Ishikawa (cell line): ENCODE data around the gene NUTF2.

ENCODE experiments used
- CEBPB ChIP-seq: IDR thresholded peaks from 2 replicates; pipeline ENCODE4 v1.6.1; 2012
- CREB1 ChIP-seq: IDR thresholded peaks from 2 replicates; pipeline ENCODE4 v1.6.1; 2012; ENCODE audit warnings: low read depth
- EGR1 ChIP-seq: IDR thresholded peaks from 2 replicates; pipeline ENCODE4 v1.6.1; 2012
- EP300 ChIP-seq: IDR thresholded peaks from 2 replicates; pipeline ENCODE4 v1.6.1; 2012; ENCODE audit warnings: borderline replicate concordance
- FOXM1 ChIP-seq: IDR thresholded peaks from 2 replicates; pipeline ENCODE4 v1.6.1; 2012; ENCODE audit warnings: low read depth, borderline replicate concordance
- MAX ChIP-seq: IDR thresholded peaks from 2 replicates; pipeline ENCODE4 v1.6.1; 2012
- NFIC ChIP-seq: IDR thresholded peaks from 2 replicates; pipeline ENCODE4 v1.6.1; 2012
- RAD21 ChIP-seq: IDR thresholded peaks from 2 replicates; pipeline ENCODE4 v1.6.1; 2012; ENCODE audit warnings: low read depth
- TAF1 ChIP-seq: IDR thresholded peaks from 2 replicates; pipeline ENCODE4 v1.6.1; 2012; ENCODE audit warnings: low read depth, mild to moderate bottlenecking
- TCF12 ChIP-seq: IDR thresholded peaks from 2 replicates; pipeline ENCODE4 v1.6.1; 2012; ENCODE audit warnings: low read depth
- TEAD4 ChIP-seq: IDR thresholded peaks from 2 replicates; pipeline ENCODE4 v1.6.1; 2012
- YY1 ChIP-seq: IDR thresholded peaks from 2 replicates; pipeline ENCODE4 v1.6.1; 2012; ENCODE audit warnings: low read depth
- ZBTB7A ChIP-seq: IDR thresholded peaks from 2 replicates; pipeline ENCODE4 v1.6.1; 2012; ENCODE audit warnings: low read depth
- TF ChIP-seq, protein P1 (sequence below): IDR thresholded peaks from 2 replicates; pipeline ENCODE4 v1.6.1; 2012; ENCODE audit warnings: low read depth, mild to moderate bottlenecking
- TF ChIP-seq, protein P2 (sequence below): IDR thresholded peaks from 2 replicates; pipeline ENCODE4 v1.6.1; 2012

The NUTF2 gene

DNA sequence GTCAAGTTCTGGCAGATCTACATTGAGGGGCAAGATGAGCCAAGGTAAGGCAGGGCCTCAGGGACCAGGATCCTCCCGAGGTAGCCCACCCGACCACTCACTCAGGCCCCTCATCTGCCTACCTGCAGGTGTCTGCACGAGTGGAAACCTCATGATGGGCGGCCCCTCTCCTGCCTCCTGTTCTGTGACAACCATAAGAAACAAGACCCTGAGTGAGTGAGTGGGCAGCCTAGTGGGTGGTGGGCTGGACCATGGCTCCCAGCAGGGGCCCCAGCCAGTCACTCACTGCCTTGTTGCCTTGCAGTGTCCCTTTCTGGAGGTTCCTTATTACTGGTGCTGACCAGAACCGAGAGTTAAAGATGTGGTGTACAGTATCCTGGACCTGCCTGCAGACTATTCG, 31.5 kb downstream of the NUTF2 start:
- TF ChIP-seq ZBTB7A (no peak), TEAD4 (no peak), EGR1 (no peak)

DNA sequence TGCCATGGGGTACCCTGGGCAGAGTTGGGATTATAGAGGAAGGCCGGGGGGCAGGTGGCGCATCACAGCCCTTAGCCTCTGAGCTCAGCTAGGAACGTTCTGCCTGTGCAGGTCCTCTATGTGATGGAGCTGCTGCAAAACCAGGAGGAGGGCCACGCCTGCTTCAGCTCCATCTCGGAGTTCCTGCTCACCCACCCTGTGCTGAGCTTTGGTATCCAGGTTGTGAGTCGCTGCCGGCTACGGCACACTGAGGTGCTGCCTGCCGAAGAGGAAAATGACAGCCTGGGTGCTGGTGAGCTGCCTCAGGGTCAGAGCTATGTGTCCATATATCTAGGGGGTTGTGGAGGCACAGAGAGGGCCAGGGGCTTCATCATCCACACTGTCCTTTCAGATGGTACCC, 32.1 kb downstream of the NUTF2 start:
- TF ChIP-seq FOXM1 = no peak
- no peak for TF ChIP-seq TCF12
- no peak for TF ChIP-seq RAD21
- TF ChIP-seq TAF1 = no peak
- no peak for TF ChIP-seq YY1
- TF ChIP-seq TEAD4 = no peak
- TF ChIP-seq EGR1 = no peak
- no peak for TF ChIP-seq EP300
- no peak for TF ChIP-seq MAX
- TF ChIP-seq, protein P1, sequence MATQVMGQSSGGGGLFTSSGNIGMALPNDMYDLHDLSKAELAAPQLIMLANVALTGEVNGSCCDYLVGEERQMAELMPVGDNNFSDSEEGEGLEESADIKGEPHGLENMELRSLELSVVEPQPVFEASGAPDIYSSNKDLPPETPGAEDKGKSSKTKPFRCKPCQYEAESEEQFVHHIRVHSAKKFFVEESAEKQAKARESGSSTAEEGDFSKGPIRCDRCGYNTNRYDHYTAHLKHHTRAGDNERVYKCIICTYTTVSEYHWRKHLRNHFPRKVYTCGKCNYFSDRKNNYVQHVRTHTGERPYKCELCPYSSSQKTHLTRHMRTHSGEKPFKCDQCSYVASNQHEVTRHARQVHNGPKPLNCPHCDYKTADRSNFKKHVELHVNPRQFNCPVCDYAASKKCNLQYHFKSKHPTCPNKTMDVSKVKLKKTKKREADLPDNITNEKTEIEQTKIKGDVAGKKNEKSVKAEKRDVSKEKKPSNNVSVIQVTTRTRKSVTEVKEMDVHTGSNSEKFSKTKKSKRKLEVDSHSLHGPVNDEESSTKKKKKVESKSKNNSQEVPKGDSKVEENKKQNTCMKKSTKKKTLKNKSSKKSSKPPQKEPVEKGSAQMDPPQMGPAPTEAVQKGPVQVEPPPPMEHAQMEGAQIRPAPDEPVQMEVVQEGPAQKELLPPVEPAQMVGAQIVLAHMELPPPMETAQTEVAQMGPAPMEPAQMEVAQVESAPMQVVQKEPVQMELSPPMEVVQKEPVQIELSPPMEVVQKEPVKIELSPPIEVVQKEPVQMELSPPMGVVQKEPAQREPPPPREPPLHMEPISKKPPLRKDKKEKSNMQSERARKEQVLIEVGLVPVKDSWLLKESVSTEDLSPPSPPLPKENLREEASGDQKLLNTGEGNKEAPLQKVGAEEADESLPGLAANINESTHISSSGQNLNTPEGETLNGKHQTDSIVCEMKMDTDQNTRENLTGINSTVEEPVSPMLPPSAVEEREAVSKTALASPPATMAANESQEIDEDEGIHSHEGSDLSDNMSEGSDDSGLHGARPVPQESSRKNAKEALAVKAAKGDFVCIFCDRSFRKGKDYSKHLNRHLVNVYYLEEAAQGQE = no peak
- TF ChIP-seq CEBPB = no peak
- TF ChIP-seq NFIC = no peak
- TF ChIP-seq ZBTB7A = no peak

DNA sequence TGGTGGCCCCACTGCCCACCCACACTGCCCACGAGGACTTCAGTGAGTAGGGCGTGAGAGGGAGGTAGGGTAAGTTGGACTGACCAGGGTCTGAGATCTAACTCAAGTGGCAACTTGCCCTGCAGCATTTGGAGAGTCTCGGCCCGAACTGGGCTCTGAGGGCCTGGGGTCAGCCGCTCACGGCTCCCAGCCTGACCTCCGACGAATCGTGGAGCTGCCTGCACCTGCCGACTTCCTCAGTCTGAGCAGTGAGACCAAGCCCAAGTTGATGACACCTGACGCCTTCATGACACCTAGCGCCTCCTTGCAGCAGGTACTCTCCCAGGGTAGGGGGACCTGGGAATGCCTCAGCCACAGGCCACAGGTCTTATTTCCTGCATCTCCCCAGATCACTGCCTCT, 32.7 kb downstream of the NUTF2 start:
- TF ChIP-seq TEAD4 (no peak), ZBTB7A (no peak), NFIC (no peak), CREB1 (no peak), TCF12 (no peak), EGR1 (no peak), RAD21 (no peak), FOXM1 (no peak), YY1 (no peak), MAX (no peak), CEBPB (no peak), TAF1 (no peak), EP300 (no peak)
- TF ChIP-seq, protein P2, sequence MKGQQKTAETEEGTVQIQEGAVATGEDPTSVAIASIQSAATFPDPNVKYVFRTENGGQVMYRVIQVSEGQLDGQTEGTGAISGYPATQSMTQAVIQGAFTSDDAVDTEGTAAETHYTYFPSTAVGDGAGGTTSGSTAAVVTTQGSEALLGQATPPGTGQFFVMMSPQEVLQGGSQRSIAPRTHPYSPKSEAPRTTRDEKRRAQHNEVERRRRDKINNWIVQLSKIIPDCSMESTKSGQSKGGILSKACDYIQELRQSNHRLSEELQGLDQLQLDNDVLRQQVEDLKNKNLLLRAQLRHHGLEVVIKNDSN = no peak
- TF ChIP-seq, protein P1 = no peak

GRCh38 chr16:67879936-67880335, 33.2 kb downstream of the NUTF2 start:
- TF ChIP-seq TEAD4 = no peak
- TF ChIP-seq, protein P1 = no peak
- no peak for TF ChIP-seq RAD21
- TF ChIP-seq FOXM1 = no peak
- TF ChIP-seq, protein P2 = no peak
- no peak for TF ChIP-seq MAX
- no peak for TF ChIP-seq CEBPB
- no peak for TF ChIP-seq EGR1
- TF ChIP-seq CREB1 = no peak
- no peak for TF ChIP-seq EP300
- TF ChIP-seq NFIC = no peak
- no peak for TF ChIP-seq TAF1
- no peak for TF ChIP-seq YY1
- no peak for TF ChIP-seq TCF12
- TF ChIP-seq ZBTB7A = no peak

DNA sequence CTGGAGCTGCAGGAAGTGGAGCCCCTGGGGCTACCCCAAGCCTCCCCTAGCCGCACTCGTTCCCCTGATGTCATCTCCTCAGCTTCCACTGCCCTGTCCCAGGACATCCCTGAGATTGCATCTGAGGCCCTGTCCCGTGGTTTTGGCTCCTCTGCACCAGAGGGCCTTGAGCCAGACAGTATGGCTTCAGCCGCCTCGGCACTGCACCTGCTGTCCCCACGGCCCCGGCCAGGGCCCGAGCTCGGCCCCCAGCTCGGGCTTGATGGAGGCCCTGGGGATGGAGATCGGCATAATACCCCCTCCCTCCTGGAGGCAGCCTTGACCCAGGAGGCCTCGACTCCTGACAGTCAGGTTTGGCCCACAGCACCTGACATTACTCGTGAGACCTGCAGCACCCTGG, 33.9 kb downstream of the NUTF2 start:
- TF ChIP-seq ZBTB7A (no peak), EP300 (no peak), FOXM1 (no peak), CEBPB (no peak), RAD21 (no peak), EGR1 (no peak), TCF12 (no peak), NFIC (no peak), YY1 (no peak)
- TF ChIP-seq, protein P2 = no peak
